ENCODE results near the gene ORAI3.

- TF ChIP-seq CHD2 (IDR thresholded peaks at IDR 0.05; ENCODE audit: low read depth, low read length), result peak; percentile 24; the same call in 1 of the 2 replicates
- TF ChIP-seq EP300 (IDR thresholded peaks at IDR 0.05; ENCODE audit: low read depth in 2 of 2, low read length in 2 of 2), result no peak
- TF ChIP-seq EP300 (CRISPR knock-in tag; IDR thresholded peaks at IDR 0.05; ENCODE audit: borderline replicate concordance), result no peak
- peak; percentile 95 for TF ChIP-seq CTCF (CRISPR knock-in tag; IDR thresholded peaks at IDR 0.05)
- TF ChIP-seq BRD4 (CRISPR knock-in tag; IDR thresholded peaks at IDR 0.05), result peak; percentile 74
Observed at GRCh38 chr16:30985401-30986128, 36.7 kb downstream of the ORAI3 start.
